Upper lobe of left lung (tissue), 6 donors: ENCODE measurements around the gene PDLIM4. TPM values are rescaled to one million over a fixed set of nuclear protein-coding genes. Genes with fewer than 3 reads are reported as not detected.
A peak's percentile ranks its signal among the peaks of the same experiment; 100 is the strongest.

Experiments used
- ATAC-seq, 2 donors: fragments of 200-7000 bp; cut with Tn5 transposase; one replicate each; pipeline ENCODE4 v1.9.1; 2022; ENCODE audit warnings: mild to moderate bottlenecking in 2 of 2, moderate library complexity in 2 of 2; ENCODE audit not compliant: low FRiP score in 2 of 2
- DNase-seq, 2 donors: peaks; one replicate each; pipeline ENCODE4 v3.0.0-alpha.2; 2019 to 2020
- H3K27ac ChIP-seq, 4 donors: fragments of 200-600 bp; sonication (generic); one replicate each; pipeline ENCODE4 v1.5.1; 2016 to 2019
- H3K27me3 ChIP-seq, 4 donors: fragments of 200-600 bp; sonication (generic); one replicate each; pipeline ENCODE4 v1.5.1; 2017 to 2019
- H3K36me3 ChIP-seq, 4 donors: fragments of 200-600 bp; sonication (generic); one replicate each; pipeline ENCODE4 v1.5.1; 2016 to 2019
- H3K4me1 ChIP-seq, 4 donors: fragments of 200-600 bp; sonication (generic); one replicate each; pipeline ENCODE4 v1.5.1; 2018 to 2019
- H3K4me3 ChIP-seq, 4 donors: fragments of 200-600 bp; sonication (generic); one replicate each; pipeline ENCODE4 v1.5.1; 2017 to 2019; ENCODE audit warnings: mild to moderate bottlenecking in 2 of 4, moderate library complexity in 1 of 4
- H3K9me3 ChIP-seq, 4 donors: fragments of 200-600 bp; sonication (generic); one replicate each; pipeline ENCODE4 v1.5.1; 2018 to 2019
- EP300 ChIP-seq, 4 donors: sonication (generic); formaldehyde crosslinking; IDR thresholded peaks; one replicate each; pipeline ENCODE4 v1.5.1; 2017; ENCODE audit warnings: antibody characterized with exemption in 4 of 4, control low read depth in 2 of 4
- POLR2A ChIP-seq, 4 donors: fragments of 450-650 bp; IDR thresholded peaks; one replicate each; pipeline ENCODE4 v1.5.1; 2016 to 2017; ENCODE audit warnings: antibody characterized with exemption in 4 of 4, mild to moderate bottlenecking in 2 of 4
- POLR2AphosphoS5 ChIP-seq, 2 donors: sonication (generic); formaldehyde crosslinking; IDR thresholded peaks; one replicate each; pipeline ENCODE4 v1.5.1; 2017; ENCODE audit warnings: antibody characterized with exemption in 2 of 2
- WGBS, 2 donors: methylation state at CpG; one replicate each; pipeline ENCODE4 v1.1.5; 2017 to 2018; 5-methylcytosine and 5-hydroxymethylcytosine counted together
- total RNA-seq, 6 donors: library from RNA; depleted of rRNA in 4 of 6; stranded (reverse); fragments of >200 nt in 4 of 6; gene quantifications; one replicate each; pipeline versions ENCODE4 v1.1.0 to v1.2.1, GENCODE V29; 2016 to 2021
- TF ChIP-seq, protein P1 (sequence below), 6 experiments: fragments of 450-650 bp in 4 of 6; fragments of 200-600 bp in 2 of 6; sonication (generic) in 2 of 6; IDR thresholded peaks; one replicate each; pipeline ENCODE4 v1.5.1; 2016 to 2019; ENCODE audit warnings: antibody characterized with exemption in 6 of 6
- donor health status: DM: no; HTN: no; CAD: no; lungs with moderate emphysema.
- donor health status: DM: no; HTN: yes; CAD: no; lungs with severe emphysema.

PDLIM4 gene
- total RNA-seq, 6 donors from 2014 or later = 3.3 to 14.2 (median 10.6) TPM

DNA sequence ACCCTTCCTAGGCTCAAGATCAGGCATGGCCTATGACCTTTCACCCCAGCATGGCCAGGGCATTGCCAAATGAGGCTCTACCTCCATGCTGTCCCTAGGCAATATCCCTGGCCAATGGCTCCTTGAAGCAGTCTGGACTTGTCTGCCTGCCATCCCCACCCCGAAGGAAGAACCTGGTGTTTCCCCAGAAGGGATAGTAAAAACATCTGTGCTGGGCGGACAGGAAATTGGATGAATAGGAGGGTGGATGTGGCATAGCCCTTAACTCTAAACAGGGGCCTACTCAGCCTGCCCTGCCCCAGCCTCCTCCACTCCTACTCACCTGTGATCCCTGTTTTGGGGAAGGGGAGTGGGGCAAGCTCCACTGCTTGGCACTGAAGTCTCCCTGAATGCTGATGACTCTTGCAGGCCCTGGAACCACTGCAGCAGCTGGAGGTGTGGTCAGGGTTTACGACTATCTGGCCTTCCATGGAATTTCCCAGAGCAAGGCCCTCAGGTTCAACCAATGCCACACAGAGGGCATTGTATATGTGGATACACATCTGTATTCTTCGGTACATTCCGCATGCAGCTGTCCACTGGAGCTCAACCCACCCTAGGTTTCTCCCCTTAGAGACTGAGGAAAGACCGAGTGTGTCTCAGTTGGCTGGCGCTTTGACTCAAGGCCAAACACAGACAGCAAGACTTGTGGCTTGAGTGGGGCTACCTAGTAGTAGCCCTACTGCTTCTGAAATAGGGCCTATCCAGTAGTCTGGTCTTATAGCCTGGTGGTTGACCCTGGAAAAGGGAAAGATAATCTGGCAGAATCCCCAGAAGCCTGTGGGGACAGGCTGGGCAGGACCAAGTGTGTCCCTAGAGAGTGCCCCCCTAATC, 23.4 kb upstream of the PDLIM4 start:
- Histone ChIP-seq H3K4me1 (peaks cover 0 to 5% (median 0%) of the 10 kb centered on the region in 4 donors), H3K9me3 (no peaks in the 10 kb centered on the region), H3K27ac (no peak overlapping the region), H3K27me3 (no peaks in the 10 kb centered on the region), H3K36me3 (no peaks in the 10 kb centered on the region), H3K4me3 (no peak overlapping the region)
- WGBS, 2 donors = 92 to 96% methylated on average over 4 to 7 of the region's 7 CpGs
- TF ChIP-seq, protein P1, sequence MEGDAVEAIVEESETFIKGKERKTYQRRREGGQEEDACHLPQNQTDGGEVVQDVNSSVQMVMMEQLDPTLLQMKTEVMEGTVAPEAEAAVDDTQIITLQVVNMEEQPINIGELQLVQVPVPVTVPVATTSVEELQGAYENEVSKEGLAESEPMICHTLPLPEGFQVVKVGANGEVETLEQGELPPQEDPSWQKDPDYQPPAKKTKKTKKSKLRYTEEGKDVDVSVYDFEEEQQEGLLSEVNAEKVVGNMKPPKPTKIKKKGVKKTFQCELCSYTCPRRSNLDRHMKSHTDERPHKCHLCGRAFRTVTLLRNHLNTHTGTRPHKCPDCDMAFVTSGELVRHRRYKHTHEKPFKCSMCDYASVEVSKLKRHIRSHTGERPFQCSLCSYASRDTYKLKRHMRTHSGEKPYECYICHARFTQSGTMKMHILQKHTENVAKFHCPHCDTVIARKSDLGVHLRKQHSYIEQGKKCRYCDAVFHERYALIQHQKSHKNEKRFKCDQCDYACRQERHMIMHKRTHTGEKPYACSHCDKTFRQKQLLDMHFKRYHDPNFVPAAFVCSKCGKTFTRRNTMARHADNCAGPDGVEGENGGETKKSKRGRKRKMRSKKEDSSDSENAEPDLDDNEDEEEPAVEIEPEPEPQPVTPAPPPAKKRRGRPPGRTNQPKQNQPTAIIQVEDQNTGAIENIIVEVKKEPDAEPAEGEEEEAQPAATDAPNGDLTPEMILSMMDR (IDR thresholded peaks at IDR 0.05) = no peak
- TF ChIP-seq POLR2A (IDR thresholded peaks at IDR 0.05) (no peak), EP300 (IDR thresholded peaks at IDR 0.05) (no peak), POLR2AphosphoS5 (IDR thresholded peaks at IDR 0.05) (no peak)
- ATAC-seq (no peak), DNase-seq (peak in 1 of 2 donors; percentile 9)

DNA sequence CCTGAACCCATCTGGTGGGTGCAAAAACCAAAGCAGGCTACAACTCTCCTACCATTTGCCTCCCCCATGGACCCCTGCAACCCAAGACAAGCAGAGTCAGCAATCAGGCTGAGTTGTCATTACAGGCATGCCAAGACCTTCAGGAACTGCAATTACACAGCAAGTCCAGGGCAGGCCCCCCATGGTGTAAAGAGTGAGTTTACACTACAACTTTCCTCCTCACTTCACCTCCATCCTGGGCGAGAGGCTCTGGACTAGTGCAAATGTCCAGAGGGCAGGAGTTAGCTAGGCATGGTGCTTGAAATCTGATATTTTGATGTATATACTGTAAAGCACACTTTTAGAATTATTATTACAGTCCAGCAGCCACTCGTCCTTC, 22.8 kb upstream of the PDLIM4 start:
- Histone ChIP-seq H3K4me1 (peaks cover 0 to 5% (median 0%) of the 10 kb centered on the region in 4 donors), H3K9me3 (no peaks in the 10 kb centered on the region), H3K36me3 (no peaks in the 10 kb centered on the region), H3K4me3 (no peak overlapping the region), H3K27me3 (no peaks in the 10 kb centered on the region), H3K27ac (no peak overlapping the region)
- DNase-seq (peak in 1 of 2 donors; percentile 16), ATAC-seq (no peak)
- 88 to 98% methylated on average over 2 of the region's 2 CpGs for WGBS, 2 donors
- TF ChIP-seq POLR2AphosphoS5 (IDR thresholded peaks at IDR 0.05) = no peak
- no peak for TF ChIP-seq EP300 (IDR thresholded peaks at IDR 0.05)
- TF ChIP-seq POLR2A (IDR thresholded peaks at IDR 0.05) = no peak
- TF ChIP-seq, protein P1 (IDR thresholded peaks at IDR 0.05) = no peak

DNA sequence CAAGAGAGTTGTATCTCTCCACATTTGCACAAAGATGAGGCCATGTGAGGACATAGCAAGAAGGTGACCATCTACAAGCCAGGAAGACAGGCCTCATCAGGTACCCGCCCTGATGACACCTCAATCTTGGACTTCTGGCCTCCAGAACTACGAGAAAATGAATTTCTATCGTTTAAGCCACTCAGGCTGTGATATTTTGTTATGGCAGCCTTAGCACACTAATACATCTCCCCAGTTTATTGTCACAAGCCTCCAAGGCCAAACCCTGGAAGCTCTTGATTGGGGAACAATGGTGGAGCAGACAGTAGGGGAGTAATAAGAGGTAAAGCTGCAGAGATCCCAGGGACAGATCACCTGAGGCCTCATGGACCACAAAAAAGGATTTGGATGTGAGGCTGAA, 22.2 kb upstream of the PDLIM4 start:
- H3K27ac ChIP-seq = no peak overlapping the region
- TF ChIP-seq, protein P1 (IDR thresholded peaks at IDR 0.05) = no peak
- TF ChIP-seq EP300 (IDR thresholded peaks at IDR 0.05) (no peak), POLR2AphosphoS5 (IDR thresholded peaks at IDR 0.05) (no peak), POLR2A (IDR thresholded peaks at IDR 0.05) (no peak)
- H3K4me3 ChIP-seq = no peak overlapping the region
- ATAC-seq = no peak
- H3K36me3 ChIP-seq = no peaks in the 10 kb centered on the region
- no peak for DNase-seq
- H3K9me3 ChIP-seq = no peaks in the 10 kb centered on the region
- peaks cover 0 to 5% (median 0%) of the 10 kb centered on the region in 4 donors for H3K4me1 ChIP-seq
- H3K27me3 ChIP-seq = no peaks in the 10 kb centered on the region
- WGBS, 2 donors = 92 to 95% methylated on average over 3 of the region's 3 CpGs

DNA sequence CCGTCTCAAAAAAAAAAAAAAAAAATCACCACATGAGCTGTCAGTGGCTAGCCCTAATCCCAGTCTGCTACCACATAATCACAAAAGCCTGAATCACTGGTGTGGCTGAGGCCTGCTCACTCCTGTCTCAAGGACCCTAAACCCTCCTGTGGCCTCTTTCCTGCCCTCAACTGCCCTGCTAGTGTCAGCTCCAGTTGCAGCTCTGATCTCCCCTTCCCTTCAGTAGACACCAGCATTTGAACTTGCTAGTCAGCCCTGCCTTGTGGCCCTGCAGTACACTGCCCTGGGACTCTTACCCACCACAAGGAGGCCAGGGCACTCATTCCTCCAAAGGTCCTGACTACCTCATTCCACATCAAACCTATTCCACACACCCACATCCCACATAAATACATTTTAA, 20.4 kb upstream of the PDLIM4 start:
- H3K4me3 ChIP-seq = no peak overlapping the region
- H3K27ac ChIP-seq = no peak overlapping the region
- TF ChIP-seq POLR2A (IDR thresholded peaks at IDR 0.05) (no peak), POLR2AphosphoS5 (IDR thresholded peaks at IDR 0.05) (no peak)
- TF ChIP-seq, protein P1 (IDR thresholded peaks at IDR 0.05) = no peak
- ATAC-seq (no peak), DNase-seq (peak in 1 of 2 donors; percentile 10)
- no peaks in the 10 kb centered on the region for H3K4me1 ChIP-seq
- no peaks in the 10 kb centered on the region for H3K36me3 ChIP-seq
- 93 to 100% methylated on average over 1 of the region's 1 CpG for WGBS, 2 donors
- no peaks in the 10 kb centered on the region for H3K9me3 ChIP-seq
- no peaks in the 10 kb centered on the region for H3K27me3 ChIP-seq

DNA sequence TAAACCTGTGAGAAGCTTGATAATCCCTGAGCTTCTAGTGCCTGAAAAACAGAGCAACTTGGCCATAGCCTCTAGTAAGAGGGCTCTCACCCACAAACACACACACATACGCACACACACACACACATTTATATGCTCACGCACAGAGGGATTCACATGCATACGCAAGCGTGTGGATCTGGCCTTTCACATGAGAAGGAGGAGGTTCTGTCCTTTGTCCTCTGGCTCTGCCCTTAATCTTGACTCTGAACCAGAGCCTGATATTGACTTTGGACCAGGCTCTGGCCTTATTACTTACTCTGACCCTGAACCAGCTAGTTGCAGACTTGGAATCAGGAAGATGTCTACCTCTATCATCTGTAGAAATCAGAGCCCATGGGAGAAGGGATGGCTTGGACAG, 19.8 kb upstream of the PDLIM4 start:
- no peaks in the 10 kb centered on the region for H3K4me1 ChIP-seq
- no peaks in the 10 kb centered on the region for H3K9me3 ChIP-seq
- DNase-seq = no peak
- H3K27me3 ChIP-seq = no peaks in the 10 kb centered on the region
- no peak overlapping the region for H3K4me3 ChIP-seq
- no peak for ATAC-seq
- H3K27ac ChIP-seq = no peak overlapping the region
- no peaks in the 10 kb centered on the region for H3K36me3 ChIP-seq
- 94% methylated on average over 4 of the region's 4 CpGs for WGBS, 2 donors
- no peak for TF ChIP-seq POLR2A (IDR thresholded peaks at IDR 0.05)
- TF ChIP-seq EP300 (IDR thresholded peaks at IDR 0.05) = no peak
- TF ChIP-seq, protein P1 (IDR thresholded peaks at IDR 0.05) = no peak
- no peak for TF ChIP-seq POLR2AphosphoS5 (IDR thresholded peaks at IDR 0.05)
